GM10847 (cell line): ENCODE results near the gene PLK5.

ENCODE experiments used
- POLR2A ChIP-seq: IDR thresholded peaks from 2 replicates; pipeline ENCODE4 v1.6.1; 2011; ENCODE audit not compliant: insufficient read length; ENCODE audit errors: extremely low read depth

Gene PLK5

GRCh38 chr19:1497578-1498235, 26.2 kb upstream of the PLK5 start:
- no peak for TF ChIP-seq POLR2A

- TF ChIP-seq POLR2A = no peak
These were observed 22.7 kb upstream of the PLK5 start for GRCh38 chr19:1501200-1501595.

GRCh38 chr19:1502433-1503088, 21.3 kb upstream of the PLK5 start:
- TF ChIP-seq POLR2A = no peak

GRCh38 chr19:1503089-1503924, 20.6 kb upstream of the PLK5 start:
- no peak for TF ChIP-seq POLR2A

GRCh38 chr19:1503925-1504773, 19.7 kb upstream of the PLK5 start:
- no peak for TF ChIP-seq POLR2A

- no peak for TF ChIP-seq POLR2A
These were observed 18.9 kb upstream of the PLK5 start for GRCh38 chr19:1505012-1505411.

- no peak for TF ChIP-seq POLR2A
These were observed 17.6 kb upstream of the PLK5 start for GRCh38 chr19:1505991-1506881.

- TF ChIP-seq POLR2A = no peak
These were observed 16.7 kb upstream of the PLK5 start for GRCh38 chr19:1507192-1507660.

- TF ChIP-seq POLR2A = no peak
These were observed 15.9 kb upstream of the PLK5 start for GRCh38 chr19:1507763-1508506.

- TF ChIP-seq POLR2A = no peak
These were observed 15.4 kb upstream of the PLK5 start for GRCh38 chr19:1508507-1508856.

- TF ChIP-seq POLR2A = no peak
These were observed 14.1 kb upstream of the PLK5 start for GRCh38 chr19:1509602-1510441.

- no peak for TF ChIP-seq POLR2A
These were observed 13.5 kb upstream of the PLK5 start for GRCh38 chr19:1510442-1510806.

GRCh38 chr19:1510807-1511206, 13.1 kb upstream of the PLK5 start:
- no peak for TF ChIP-seq POLR2A
